ENCODE measurements around the gene LCN2.

GRCh38 chr9:128163027-128163515 is 13.8 kb downstream of the LCN2 start:
- no peak for TF ChIP-seq CUX1 (CRISPR knock-in tag; IDR thresholded peaks at IDR 0.05)
- TF ChIP-seq ZNF444 (CRISPR knock-in tag; IDR thresholded peaks at IDR 0.05), result no peak
- no peak for TF ChIP-seq IRF9 (tag; IDR thresholded peaks at IDR 0.05)
- TF ChIP-seq CTCF (IDR thresholded peaks at IDR 0.05 in 2 of 3, conservative IDR thresholded peaks at IDR 0.05 in 1 of 3; ENCODE audit: insufficient read depth in 2 of 3, low read depth in 1 of 3, low read length in 3 of 3), result no peak
- no peak for TF ChIP-seq CEBPZ (IDR thresholded peaks at IDR 0.05; ENCODE audit: borderline replicate concordance, low read depth, low read length)
- TF ChIP-seq POLR2AphosphoS5 (IDR thresholded peaks at IDR 0.05; ENCODE audit: control insufficient read depth, insufficient read depth, low read depth, low read length), result no peak; the same call in 1 of the 2 replicates
- no peak for TF ChIP-seq TSC22D4 (tag; IDR thresholded peaks at IDR 0.05)
- TF ChIP-seq FOXK2 (conservative IDR thresholded peaks at IDR 0.05 in 1 of 2, IDR thresholded peaks at IDR 0.05 in 1 of 2; ENCODE audit: low read depth in 2 of 2), result no peak
